HepG2 (cell line): ENCODE data around the gene CAMSAP3.

Source experiments
- AGO1 ChIP-seq: fragments of 200-400 bp; formaldehyde crosslinking; IDR thresholded peaks from 2 replicates; pipeline ENCODE4 v1.6.1; 2017; ENCODE audit warnings: mild to moderate bottlenecking, low read depth, low read length, moderate library complexity; ENCODE audit not compliant: poor library complexity, severe bottlenecking
- FOXM1 ChIP-seq: sonication (generic); formaldehyde crosslinking; IDR thresholded peaks from 2 replicates; pipeline ENCODE4 v1.5.0; 2020; ENCODE audit warnings: missing genetic modification reagents
- HCFC1 ChIP-seq: fragments of 150-350 bp; IDR thresholded peaks from 2 replicates; pipeline ENCODE4 v1.6.1; 2014; ENCODE audit warnings: low read depth, low read length
- PHF20 ChIP-seq: sonication (generic); formaldehyde crosslinking; IDR thresholded peaks from 2 replicates; pipeline ENCODE4 v1.5.0; 2020; ENCODE audit warnings: mild to moderate bottlenecking, missing genetic modification reagents
- POLR2A ChIP-seq, 2 experiments: IDR thresholded peaks; 2 replicates each; pipeline ENCODE4 v1.6.1; 2011; ENCODE audit warnings: low read depth in 2 of 2, low read length in 2 of 2, mild to moderate bottlenecking in 1 of 2, moderate library complexity in 1 of 2; ENCODE audit not compliant: insufficient read depth in 1 of 2
- POLR2AphosphoS5 ChIP-seq: IDR thresholded peaks from 2 replicates; pipeline ENCODE4 v1.6.1; 2012; ENCODE audit warnings: low read depth, low read length
- ZBTB20 ChIP-seq: sonication (generic); formaldehyde crosslinking; IDR thresholded peaks from 2 replicates; pipeline ENCODE4 v1.8.1; 2023; ENCODE audit warnings: missing genetic modification reagents, low read depth, mild to moderate bottlenecking, borderline replicate concordance
- ZNF234 ChIP-seq: sonication (generic); formaldehyde crosslinking; conservative IDR thresholded peaks from 2 replicates; pipeline ENCODE4 v1.5.1; 2020; ENCODE audit warnings: mild to moderate bottlenecking, missing genetic modification reagents
- ZNF772 ChIP-seq: sonication (generic); formaldehyde crosslinking; IDR thresholded peaks from 2 replicates; pipeline ENCODE4 v1.5.0; 2020; ENCODE audit warnings: mild to moderate bottlenecking, missing genetic modification reagents
- TF ChIP-seq, protein P1 (sequence below): sonication (generic); formaldehyde crosslinking; IDR thresholded peaks from 2 replicates; pipeline ENCODE4 v1.8.1; 2023; ENCODE audit warnings: mild to moderate bottlenecking, inconsistent platforms, moderate library complexity, missing genetic modification reagents, borderline replicate concordance
- TF ChIP-seq, protein P2 (sequence below): sonication (generic); formaldehyde crosslinking; IDR thresholded peaks from 2 replicates; pipeline ENCODE4 v1.5.0; 2020; ENCODE audit warnings: mild to moderate bottlenecking, missing genetic modification reagents, moderate library complexity
- TF ChIP-seq, protein P3 (sequence below): sonication (generic); formaldehyde crosslinking; IDR thresholded peaks from 2 replicates; pipeline ENCODE4 v1.4.0; 2020; ENCODE audit warnings: missing genetic modification reagents, mild to moderate bottlenecking, borderline replicate concordance

DNA sequence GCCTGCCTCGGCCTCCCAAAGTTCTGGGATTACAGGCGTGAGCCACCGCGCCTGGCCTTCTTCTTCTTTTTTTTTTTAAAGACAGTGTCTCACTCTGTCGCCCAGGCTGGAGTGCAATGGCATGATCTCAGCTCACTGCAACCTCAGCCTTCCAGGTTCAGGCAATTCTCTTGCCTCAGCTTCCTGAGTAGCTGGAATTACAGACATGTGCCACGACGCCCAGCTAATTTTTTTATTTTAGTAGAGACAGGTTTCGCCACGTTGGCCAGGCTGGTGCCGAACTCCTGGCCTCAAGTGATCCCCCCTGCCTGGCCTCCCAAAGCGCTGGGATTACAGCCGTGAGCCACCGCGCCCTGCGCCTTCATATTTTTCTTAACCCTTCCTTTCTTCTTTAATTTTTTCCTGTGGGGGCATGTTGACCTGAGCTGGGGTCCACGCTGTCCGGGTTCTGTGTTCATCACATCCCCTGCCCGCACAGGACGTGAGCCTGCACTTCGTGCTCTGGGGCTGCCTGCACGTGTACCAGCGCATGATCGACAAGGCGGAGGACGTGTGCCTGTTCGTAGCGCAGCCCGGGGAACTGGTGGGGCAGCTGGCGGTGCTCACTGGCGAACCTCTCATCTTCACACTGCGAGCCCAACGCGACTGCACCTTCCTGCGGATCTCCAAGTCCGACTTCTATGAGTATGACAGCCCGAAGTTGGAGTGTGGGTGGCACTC, 46.1 kb upstream of the CAMSAP3 start:
- TF ChIP-seq, protein P1, sequence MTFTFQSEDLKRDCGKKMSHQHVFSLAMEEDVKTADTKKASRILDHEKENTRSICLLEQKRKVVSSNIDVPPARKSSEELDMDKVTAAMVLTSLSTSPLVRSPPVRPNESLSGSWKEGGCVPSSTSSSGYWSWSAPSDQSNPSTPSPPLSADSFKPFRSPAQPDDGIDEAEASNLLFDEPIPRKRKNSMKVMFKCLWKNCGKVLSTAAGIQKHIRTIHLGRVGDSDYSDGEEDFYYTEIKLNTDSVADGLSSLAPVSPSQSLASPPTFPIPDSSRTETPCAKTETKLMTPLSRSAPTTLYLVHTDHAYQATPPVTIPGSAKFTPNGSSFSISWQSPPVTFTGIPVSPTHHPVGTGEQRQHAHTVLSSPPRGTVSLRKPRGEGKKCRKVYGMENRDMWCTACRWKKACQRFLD (CRISPR knock-in tag) = no peak
- TF ChIP-seq, protein P2, sequence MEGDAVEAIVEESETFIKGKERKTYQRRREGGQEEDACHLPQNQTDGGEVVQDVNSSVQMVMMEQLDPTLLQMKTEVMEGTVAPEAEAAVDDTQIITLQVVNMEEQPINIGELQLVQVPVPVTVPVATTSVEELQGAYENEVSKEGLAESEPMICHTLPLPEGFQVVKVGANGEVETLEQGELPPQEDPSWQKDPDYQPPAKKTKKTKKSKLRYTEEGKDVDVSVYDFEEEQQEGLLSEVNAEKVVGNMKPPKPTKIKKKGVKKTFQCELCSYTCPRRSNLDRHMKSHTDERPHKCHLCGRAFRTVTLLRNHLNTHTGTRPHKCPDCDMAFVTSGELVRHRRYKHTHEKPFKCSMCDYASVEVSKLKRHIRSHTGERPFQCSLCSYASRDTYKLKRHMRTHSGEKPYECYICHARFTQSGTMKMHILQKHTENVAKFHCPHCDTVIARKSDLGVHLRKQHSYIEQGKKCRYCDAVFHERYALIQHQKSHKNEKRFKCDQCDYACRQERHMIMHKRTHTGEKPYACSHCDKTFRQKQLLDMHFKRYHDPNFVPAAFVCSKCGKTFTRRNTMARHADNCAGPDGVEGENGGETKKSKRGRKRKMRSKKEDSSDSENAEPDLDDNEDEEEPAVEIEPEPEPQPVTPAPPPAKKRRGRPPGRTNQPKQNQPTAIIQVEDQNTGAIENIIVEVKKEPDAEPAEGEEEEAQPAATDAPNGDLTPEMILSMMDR (CRISPR knock-in tag) = no peak
- no peak for TF ChIP-seq FOXM1 (CRISPR knock-in tag)
- TF ChIP-seq POLR2A (IDR thresholded peaks at IDR 0.05; ENCODE audit: insufficient read depth in 1 of 2, low read depth in 2 of 2, low read length in 2 of 2) = no peak
- TF ChIP-seq HCFC1 = no peak
- TF ChIP-seq, protein P3, sequence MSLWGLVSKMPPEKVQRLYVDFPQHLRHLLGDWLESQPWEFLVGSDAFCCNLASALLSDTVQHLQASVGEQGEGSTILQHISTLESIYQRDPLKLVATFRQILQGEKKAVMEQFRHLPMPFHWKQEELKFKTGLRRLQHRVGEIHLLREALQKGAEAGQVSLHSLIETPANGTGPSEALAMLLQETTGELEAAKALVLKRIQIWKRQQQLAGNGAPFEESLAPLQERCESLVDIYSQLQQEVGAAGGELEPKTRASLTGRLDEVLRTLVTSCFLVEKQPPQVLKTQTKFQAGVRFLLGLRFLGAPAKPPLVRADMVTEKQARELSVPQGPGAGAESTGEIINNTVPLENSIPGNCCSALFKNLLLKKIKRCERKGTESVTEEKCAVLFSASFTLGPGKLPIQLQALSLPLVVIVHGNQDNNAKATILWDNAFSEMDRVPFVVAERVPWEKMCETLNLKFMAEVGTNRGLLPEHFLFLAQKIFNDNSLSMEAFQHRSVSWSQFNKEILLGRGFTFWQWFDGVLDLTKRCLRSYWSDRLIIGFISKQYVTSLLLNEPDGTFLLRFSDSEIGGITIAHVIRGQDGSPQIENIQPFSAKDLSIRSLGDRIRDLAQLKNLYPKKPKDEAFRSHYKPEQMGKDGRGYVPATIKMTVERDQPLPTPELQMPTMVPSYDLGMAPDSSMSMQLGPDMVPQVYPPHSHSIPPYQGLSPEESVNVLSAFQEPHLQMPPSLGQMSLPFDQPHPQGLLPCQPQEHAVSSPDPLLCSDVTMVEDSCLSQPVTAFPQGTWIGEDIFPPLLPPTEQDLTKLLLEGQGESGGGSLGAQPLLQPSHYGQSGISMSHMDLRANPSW (CRISPR knock-in tag) = no peak
- no peak for TF ChIP-seq ZNF772 (CRISPR knock-in tag)
- TF ChIP-seq ZNF234 = no peak
- no peak for TF ChIP-seq POLR2AphosphoS5
- no peak for TF ChIP-seq ZBTB20 (CRISPR knock-in tag)
- no peak for TF ChIP-seq AGO1
- TF ChIP-seq PHF20 (CRISPR knock-in tag) = no peak
